Heart left ventricle (tissue), 13 donors: ENCODE data around the gene STK36.

Source experiments
- POLR2A ChIP-seq, 2 donors: fragments of 450-650 bp; IDR thresholded peaks; one replicate each; pipeline ENCODE4 v1.6.1; 2017; ENCODE audit warnings: antibody characterized with exemption in 2 of 2, mild to moderate bottlenecking in 2 of 2, moderate library complexity in 2 of 2
- TF ChIP-seq, protein P1 (sequence below), 12 donors: fragments of 200-600 bp; sonication (generic) in 4 of 12; IDR thresholded peaks; one replicate each; pipeline versions ENCODE4 v1.5.0 to v1.8.0; 2018 to 2022; ENCODE audit warnings: antibody characterized with exemption in 12 of 12, mild to moderate bottlenecking in 5 of 12
- donor health status: ischemic (EF 13 %, LVEDD 7.1; RV severe dilation, severe dysfunction).
- donor health status: DM: no; HTN: yes; CAD: no.
- donor health status: DM: no; HTN: no; CAD: no.
- donor health status: ischemic (EF 25% LVEDD 6.9; RV normal size, moderate dysfunction).
- donor health status: ischemic (EF 25% LVEDD 5.7; RV mildly dilated, moderate dysfunction).
- donor health status: ischemic (EF 35%, LVEDD 5.7; RV mildly dilated, moderate dysfunction).
- donor health status: nonischemic (EF 11% LVEDD 7.7; RV severe dilation, severe dysfunction).
- donor health status: DM: yes; HTN: yes; CAD: no.
- donor health status: PGD.
- donor health status: ischemic (EF 29% LVEDD 5.4; RV normal size, mild dysfunction).
- donor health status: nonischemic (EF 23%, LVEDD 6.1; RV moderate dilation, normal function).

DNA sequence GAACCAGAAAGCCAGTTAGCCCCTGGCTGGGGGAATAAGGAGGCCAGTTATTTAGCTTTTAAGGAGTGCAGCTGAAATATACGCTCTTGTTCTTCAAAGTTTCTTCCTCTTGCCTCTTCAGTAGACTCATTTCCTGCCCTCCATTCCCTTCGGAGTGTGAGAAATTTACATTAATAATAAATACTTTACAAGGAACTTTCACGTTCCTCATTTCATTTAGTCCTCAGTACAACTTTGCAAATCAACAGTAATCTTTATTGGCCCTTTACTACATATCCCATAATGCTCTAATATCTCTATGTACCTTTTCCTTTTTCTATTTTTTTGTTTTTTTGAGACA lies 48.5 kb upstream of the STK36 start:
- TF ChIP-seq, protein P1, sequence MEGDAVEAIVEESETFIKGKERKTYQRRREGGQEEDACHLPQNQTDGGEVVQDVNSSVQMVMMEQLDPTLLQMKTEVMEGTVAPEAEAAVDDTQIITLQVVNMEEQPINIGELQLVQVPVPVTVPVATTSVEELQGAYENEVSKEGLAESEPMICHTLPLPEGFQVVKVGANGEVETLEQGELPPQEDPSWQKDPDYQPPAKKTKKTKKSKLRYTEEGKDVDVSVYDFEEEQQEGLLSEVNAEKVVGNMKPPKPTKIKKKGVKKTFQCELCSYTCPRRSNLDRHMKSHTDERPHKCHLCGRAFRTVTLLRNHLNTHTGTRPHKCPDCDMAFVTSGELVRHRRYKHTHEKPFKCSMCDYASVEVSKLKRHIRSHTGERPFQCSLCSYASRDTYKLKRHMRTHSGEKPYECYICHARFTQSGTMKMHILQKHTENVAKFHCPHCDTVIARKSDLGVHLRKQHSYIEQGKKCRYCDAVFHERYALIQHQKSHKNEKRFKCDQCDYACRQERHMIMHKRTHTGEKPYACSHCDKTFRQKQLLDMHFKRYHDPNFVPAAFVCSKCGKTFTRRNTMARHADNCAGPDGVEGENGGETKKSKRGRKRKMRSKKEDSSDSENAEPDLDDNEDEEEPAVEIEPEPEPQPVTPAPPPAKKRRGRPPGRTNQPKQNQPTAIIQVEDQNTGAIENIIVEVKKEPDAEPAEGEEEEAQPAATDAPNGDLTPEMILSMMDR (IDR thresholded peaks at IDR 0.05): no peak
- no peak for TF ChIP-seq POLR2A (IDR thresholded peaks at IDR 0.05)
